CD4-positive, alpha-beta T cell treated with Interleukin-6 at 100 ng/mL for 8 hours (primary cell): ENCODE measurements around the gene ATXN1.
"Not testable (repeated sequence)": the region's sequence is repeated elsewhere in the genome, so short reads cannot be mapped to it uniquely, and the experiment has no call there.

Experiments used
- DNase-seq: peaks from one replicate; pipeline ENCODE4 v3.0.0-alpha.2; 2020; ENCODE audit warnings: mixed read lengths, low spot score

The ATXN1 gene

DNA sequence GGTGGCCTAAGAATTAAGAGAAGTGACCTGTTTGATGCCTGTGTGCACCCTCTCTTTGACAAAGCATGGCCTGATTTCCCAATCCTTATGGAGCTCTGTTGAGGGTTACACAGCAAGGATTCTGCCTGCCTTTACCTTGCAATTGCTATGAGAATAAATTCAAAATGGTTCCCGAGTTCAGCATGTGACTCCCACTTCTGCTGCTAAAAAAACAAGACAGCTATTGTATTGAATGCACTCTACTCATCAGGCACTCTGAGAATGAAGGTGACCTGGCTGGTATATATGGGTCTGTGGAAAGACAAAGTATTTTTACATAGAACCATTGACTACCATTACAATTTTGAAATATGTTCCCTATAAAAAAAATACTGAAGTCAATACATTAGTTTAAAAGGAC, 190.3 kb downstream of the ATXN1 start:
- no peak for DNase-seq

GRCh38 chr6:16570221-16570553, 191.1 kb downstream of the ATXN1 start:
- DNase-seq = no peak

- DNase-seq = no peak
Observed at GRCh38 chr6:16568128-16568527, 193.1 kb downstream of the ATXN1 start.

GRCh38 chr6:16567071-16567470, 194.2 kb downstream of the ATXN1 start:
- DNase-seq = no peak

DNA sequence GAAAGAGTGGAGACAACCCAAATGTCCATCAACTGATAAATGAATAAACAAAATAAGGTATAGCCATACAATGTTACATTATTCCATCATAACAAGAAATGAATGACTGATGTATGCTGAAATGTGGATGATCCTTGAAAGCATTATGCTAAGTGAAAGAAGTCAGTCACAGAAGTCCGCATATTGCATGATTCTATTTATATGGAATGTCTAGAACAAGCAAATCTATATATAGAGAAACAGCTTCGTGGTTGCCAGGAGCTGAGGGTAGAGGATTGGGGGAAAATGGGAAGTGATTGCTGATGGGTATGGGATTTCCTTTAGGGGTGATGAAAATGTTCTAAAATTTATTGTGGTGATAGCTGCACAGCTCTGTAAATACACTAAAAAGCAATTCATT, 196.8 kb downstream of the ATXN1 start:
- no peak for DNase-seq

DNA sequence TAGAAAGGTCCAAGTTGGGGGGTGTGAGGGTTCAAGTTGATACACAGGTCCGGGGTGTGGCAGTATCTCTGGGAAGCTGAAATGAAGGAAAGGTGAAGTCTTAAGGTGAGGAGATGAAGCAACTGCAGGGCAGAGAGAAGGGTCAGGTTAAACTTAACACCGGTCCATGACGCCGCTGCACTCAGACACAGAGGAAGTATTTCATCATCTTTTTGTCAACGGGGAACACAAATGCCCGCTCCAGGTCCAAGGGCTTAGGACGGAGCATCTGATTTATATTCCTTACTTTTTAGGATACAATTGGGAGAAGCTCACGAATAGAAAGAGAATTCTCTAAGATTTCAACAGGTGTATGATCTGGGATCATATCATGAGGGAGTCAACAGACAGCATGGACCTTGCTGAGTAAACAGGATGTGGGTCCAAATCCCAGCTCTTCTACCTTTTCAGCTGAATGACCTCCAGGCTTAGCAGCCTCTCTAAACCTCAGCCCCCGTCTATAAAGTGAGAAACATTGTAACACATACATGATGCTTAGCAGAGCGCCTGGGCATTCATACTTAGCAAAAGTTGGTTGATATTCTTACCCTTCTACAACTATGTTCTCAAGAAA, 197.5 kb downstream of the ATXN1 start:
- DNase-seq = no peak

DNA sequence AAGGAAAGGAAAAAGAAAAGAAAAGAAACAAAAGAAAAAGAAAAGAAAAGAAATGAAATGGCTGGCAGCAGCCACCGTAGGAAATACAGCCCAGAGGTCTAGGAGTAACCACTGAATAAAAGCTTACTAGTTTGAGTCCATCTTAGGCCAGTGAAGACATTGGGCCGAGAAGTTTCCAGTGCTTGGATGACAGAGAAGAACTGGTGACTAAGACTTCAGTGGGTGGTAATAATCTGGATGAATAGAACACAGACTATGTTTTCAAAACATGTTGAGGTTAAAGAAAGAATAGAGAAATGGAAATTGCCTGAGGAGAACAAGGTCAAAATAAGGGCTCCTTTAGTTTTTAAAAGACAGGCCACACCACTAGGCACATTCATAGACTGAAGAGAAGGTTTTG, 198.8 kb downstream of the ATXN1 start:
- DNase-seq = no peak

GRCh38 chr6:16559071-16559470, 202.2 kb downstream of the ATXN1 start:
- DNase-seq = no peak

- no peak for DNase-seq
Observed at GRCh38 chr6:16555550-16555949, 205.7 kb downstream of the ATXN1 start.

DNA sequence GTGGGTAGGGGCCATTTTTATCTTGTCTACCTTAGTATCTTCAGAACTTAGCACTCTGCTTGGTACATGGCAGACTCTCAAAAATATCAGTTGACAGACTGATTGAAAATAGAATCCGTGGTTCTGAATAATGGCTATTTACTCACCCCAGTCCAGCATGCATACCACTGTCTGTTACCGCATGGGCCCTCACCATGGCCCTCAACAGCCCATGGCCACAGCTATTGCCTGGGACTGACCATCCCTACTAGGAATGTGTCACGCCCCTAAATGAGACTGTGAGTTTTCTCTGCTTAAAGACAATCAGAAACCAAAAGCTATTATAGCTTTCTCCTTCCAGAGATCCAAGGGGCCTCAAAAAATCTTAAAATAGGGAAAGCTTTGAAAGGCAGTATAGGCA, 207.7 kb downstream of the ATXN1 start:
- no peak for DNase-seq

GRCh38 chr6:16551466-16551865, 209.8 kb downstream of the ATXN1 start:
- DNase-seq = no peak

DNA sequence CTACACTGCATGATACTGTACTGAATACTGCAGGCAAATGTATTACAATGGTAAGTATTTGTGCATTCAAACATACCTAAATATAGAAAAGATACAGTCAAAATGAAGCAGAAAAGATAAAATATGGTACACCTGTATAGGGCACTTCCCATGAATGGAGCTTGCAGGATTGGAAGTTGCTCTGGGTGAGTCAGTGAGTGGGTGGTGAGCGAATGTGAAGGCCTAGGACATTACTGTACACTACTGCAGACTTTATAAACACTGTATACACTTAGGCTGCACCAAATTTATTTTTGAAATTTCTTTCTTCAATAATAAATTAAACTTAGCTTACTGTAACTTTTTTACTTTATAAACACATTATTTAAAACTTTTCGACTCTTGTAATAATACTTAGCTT, 213.1 kb downstream of the ATXN1 start:
- DNase-seq = no peak

- no peak for DNase-seq
Observed at GRCh38 chr6:16547587-16547986, 213.7 kb downstream of the ATXN1 start.

DNA sequence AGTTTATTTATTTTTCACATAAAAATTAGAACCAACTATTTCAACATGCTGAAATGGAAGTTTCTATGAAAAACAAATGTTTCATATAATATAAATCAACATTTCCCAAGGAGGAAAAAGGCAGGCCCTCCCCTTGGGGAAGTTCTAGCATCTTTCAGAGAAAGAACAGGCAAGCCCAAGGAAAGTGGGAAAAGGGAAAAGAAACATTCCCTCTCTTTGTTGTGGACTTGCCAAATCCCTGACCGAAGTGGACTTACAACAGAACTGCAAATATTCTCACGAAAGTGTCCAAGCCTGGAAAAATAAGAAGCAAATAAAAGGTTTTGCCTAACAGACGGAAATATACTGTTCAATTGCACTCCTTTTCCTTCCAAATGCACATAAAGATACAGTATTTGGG, 214.4 kb downstream of the ATXN1 start:
- DNase-seq = no peak

DNA sequence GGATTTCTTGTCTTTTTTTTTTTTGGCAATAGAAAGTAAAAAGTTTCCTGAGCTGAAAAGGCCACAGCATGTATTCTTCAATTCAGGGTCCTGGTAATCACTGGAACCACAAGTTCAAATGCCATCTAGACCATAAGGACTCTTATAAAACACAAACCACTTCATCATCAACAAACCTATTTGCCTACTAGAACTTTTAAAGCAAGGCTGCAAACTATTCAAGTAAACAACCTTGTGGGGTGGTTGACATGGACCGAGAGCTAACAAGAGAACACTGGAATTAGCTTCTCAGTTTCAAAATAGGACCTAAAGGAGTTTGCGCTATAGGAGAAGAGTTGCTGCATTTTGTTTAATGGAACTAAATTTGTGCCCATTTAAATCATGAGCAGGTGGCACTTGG, 215.9 kb downstream of the ATXN1 start:
- no peak for DNase-seq

GRCh38 chr6:16544521-16544920, 216.7 kb downstream of the ATXN1 start:
- DNase-seq = no peak

GRCh38 chr6:16544006-16544405, 217.3 kb downstream of the ATXN1 start:
- DNase-seq = no peak

DNA sequence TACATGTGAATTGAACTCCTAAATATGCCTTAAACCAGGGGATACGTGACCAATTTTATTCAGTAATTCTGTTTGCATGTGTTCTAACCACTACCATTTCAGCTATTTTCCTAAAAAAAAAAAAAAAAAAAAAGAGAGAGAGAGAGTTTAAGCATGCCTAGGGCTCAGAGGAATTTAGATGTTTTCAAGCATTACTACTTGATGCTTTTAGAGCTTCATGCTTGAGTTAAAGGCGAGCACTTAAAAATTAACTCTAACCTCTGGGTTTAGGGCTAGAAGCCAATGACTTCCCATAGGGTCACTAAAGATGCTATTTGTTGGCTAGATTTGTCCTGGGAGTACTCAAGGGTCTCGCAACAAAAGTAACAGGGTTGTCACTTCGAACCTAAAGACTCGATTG, 217.7 kb downstream of the ATXN1 start:
- DNase-seq = no peak

DNA sequence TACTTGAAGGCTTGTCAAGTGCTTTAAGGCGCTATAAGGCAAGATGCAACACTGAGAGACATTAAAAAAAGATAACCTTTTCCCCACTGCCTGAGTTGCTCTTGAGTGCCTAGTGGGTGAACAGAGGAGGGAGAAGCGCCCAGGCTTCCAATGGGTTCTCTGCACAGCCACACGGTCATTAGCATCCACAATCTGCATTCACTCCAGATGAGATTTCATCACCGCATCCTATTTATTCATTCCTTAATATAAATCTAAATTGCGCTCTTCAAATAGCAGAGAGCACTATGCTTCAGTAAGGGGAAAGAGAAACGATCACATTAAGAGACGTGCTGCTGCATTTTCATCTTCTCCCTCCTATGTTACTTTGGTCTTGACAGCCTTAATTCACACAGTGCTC, 219.2 kb downstream of the ATXN1 start:
- DNase-seq = no peak

DNA sequence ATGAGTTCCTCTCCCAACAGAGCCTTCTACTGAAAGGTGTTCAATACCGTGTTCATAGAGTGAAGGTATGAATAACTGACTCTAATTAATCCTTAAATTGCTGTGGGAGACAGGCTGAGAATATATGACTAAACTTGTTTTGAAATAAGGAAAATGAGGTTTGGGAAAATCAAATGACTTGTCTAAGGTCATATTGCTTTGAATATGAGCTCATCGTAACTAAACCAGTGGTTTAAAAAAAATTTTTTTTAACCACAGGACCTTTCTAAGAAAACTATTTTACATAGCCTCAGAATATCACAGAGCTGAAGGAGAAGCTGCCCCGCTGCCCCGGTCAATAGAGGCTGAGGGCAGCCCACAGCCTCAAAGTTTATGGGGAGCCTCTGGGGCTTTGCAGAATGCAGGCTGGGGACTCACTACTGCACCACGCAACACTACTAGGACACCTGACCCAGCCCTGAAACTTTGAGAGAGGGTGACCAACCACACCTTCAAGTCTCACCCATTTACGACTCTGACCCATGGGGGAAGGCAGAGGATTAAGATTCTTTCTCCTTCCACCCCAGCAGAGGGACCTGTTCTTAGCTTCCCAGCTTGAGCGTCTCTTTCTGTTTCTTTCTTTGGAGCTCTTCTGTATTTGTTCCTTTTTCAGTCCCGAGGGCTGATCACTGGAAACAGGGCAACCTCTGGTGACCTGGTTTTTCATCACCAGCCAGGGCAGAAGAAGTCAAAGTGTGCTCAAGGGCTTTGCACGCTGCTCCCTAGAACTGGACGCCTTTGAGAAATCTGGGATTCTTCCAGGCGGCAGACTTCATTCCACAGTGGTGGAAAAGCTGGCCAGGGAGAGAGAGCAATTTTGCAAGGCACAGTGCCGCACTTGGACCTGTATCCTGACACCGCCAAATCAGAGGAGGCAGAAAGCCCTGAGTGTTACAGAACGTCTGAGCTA, 220.2 kb downstream of the ATXN1 start:
- no peak for DNase-seq

DNA sequence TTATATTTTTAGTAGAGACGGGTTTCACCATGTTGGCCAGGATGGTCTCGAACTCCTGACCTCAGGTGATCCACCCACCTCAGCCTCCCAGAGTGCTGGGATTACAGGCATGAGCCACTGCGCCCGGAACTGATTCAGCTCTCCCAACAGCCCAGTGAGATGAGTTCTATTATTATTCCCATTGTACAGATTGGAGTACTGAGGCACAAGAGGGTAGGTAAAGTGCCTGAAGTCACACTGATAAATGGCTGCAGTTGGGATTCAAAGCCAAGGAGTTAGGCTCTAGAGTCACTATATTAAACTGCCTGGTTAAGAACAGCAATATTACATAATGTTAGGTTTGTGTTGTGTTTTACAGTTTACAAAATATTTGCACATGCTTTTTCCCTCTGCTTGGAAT, 220.9 kb downstream of the ATXN1 start:
- not testable (repeated sequence) for DNase-seq

- DNase-seq = no peak
Observed at GRCh38 chr6:16539086-16539931, 222.0 kb downstream of the ATXN1 start.

DNA sequence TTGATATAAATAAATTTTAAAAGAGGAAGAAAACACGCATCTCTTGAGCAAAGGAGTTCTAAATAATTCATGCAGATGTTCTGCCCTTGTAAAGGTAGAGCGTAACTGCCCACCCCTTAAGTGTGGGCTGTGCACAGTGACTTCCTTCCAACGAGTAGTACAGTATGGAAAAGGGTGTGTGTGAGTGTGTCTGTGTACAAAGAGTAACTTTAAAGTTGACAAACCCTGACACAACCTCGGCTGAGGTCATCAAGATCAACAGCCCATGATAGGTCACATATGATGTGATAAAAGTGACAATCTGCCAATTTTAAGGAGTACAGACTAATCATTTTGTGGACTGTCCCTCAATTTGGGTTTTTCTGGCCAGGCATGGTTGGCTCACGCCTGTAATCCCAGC, 225.7 kb downstream of the ATXN1 start:
- DNase-seq = no peak
